ENCODE results near the gene INPP5F. TPM values are rescaled to one million over a fixed set of nuclear protein-coding genes. Genes with fewer than 3 reads are reported as not detected.
A peak's percentile ranks its signal among the peaks of the same experiment; 100 is the strongest.

Gene INPP5F
- total and polyA plus RNA-seq, 2 of the 13 experiments (the other 11 are each of a cell fraction or from before 2014, with no cell fraction given), result 12.5 to 15.7 TPM

GRCh38 chr10:119776536-119776935 is 50.7 kb downstream of the INPP5F start:
- intact Hi-C loops (cut with micrococcal nuclease; ENCODE audit: unreplicated experiment) (no loop called here), in situ Hi-C loops (cut with HindIII; ENCODE audit: extremely low pct_ligation_motif_present, low pct_unique_long_range_greater_than_20kb) (no loop called here)
- ChIA-PET POLR2A (no interaction called here), CTCF (ENCODE audit: low intra/inter-chr PET ratio, low total read pairs) (no interaction called here)
- 98% methylated on average over 1 of the region's 1 CpG for WGBS (ENCODE audit: low lambda C conversion rate)
- Histone ChIP-seq H3K9me3 (ENCODE audit: low read length) (no peaks in the 10 kb centered on the region), H3K79me2 (ENCODE audit: insufficient read depth, low read length) (peaks cover 6% of the 10 kb centered on the region), H4K20me1 (ENCODE audit: insufficient read depth, low read length) (no peaks in the 10 kb centered on the region), H3K4me1 (ENCODE audit: insufficient read depth, low read length) (no peaks in the 10 kb centered on the region), H3K27ac (ENCODE audit: extremely low read length, insufficient read depth, low read length) (no peak overlapping the region), H2AFZ (ENCODE audit: low read length) (no peak overlapping the region), H3K4me2 (ENCODE audit: low read depth, low read length) (no peak overlapping the region), H3K9ac (ENCODE audit: insufficient read depth, low read depth, low read length) (no peak overlapping the region), H3K4me3 (replicated peaks in 1 of 3; ENCODE audit: insufficient read depth in 1 of 3, low read depth in 2 of 3, low read length in 3 of 3) (no peak overlapping the region), H3K27me3 (ENCODE audit: control insufficient read depth in 1 of 2, insufficient read depth in 2 of 2, low read length in 2 of 2) (no peaks in the 10 kb centered on the region), H3K36me3 (replicated peaks in 1 of 2; ENCODE audit: control insufficient read depth in 1 of 2, insufficient read depth in 2 of 2, low read length in 2 of 2) (no peaks in the 10 kb centered on the region)
- no peak for FAIRE-seq
- no peak for TF ChIP-seq FOXK1 (CRISPR knock-in tag; IDR thresholded peaks at IDR 0.05; ENCODE audit: borderline replicate concordance, low read depth)
- TF ChIP-seq ATF7 (IDR thresholded peaks at IDR 0.05), result no peak
- TF ChIP-seq ATF7 (CRISPR knock-in tag; IDR thresholded peaks at IDR 0.05), result no peak
- no peak for TF ChIP-seq ATF1 (CRISPR knock-in tag; IDR thresholded peaks at IDR 0.05)
- TF ChIP-seq ZNF546 (CRISPR knock-in tag; conservative IDR thresholded peaks at IDR 0.05), result no peak
- TF ChIP-seq ZNF770 (CRISPR knock-in tag; IDR thresholded peaks at IDR 0.05), result peak; percentile 88
- TF ChIP-seq ESRRA (CRISPR knock-in tag; IDR thresholded peaks at IDR 0.05; ENCODE audit: low read depth), result no peak
- ATAC-seq, result no peak
- DNase-seq (ENCODE audit: low spot score), result peak; percentile 10
- no TSS peak for BruUV-seq (replicated peaks)

GRCh38 chr10:119777686-119778085 is 51.8 kb downstream of the INPP5F start:
- no peaks in the 10 kb centered on the region for H4K20me1 ChIP-seq (ENCODE audit: insufficient read depth, low read length)
- no peak overlapping the region for H2AFZ ChIP-seq (ENCODE audit: low read length)
- no peak for ATAC-seq
- H3K9ac ChIP-seq (ENCODE audit: insufficient read depth, low read depth, low read length), result no peak overlapping the region
- no peaks in the 10 kb centered on the region for H3K9me3 ChIP-seq (ENCODE audit: low read length)
- WGBS (ENCODE audit: low lambda C conversion rate), result 98% methylated on average over 3 of the region's 3 CpGs
- H3K36me3 ChIP-seq (replicated peaks in 1 of 2; ENCODE audit: control insufficient read depth in 1 of 2, insufficient read depth in 2 of 2, low read length in 2 of 2), result no peaks in the 10 kb centered on the region
- POLR2A ChIA-PET, result no interaction called here
- H3K4me1 ChIP-seq (ENCODE audit: insufficient read depth, low read length), result no peaks in the 10 kb centered on the region
- no peak for FAIRE-seq
- CTCF ChIA-PET (ENCODE audit: low intra/inter-chr PET ratio, low total read pairs), result no interaction called here
- H3K4me2 ChIP-seq (ENCODE audit: low read depth, low read length), result no peak overlapping the region
- in situ Hi-C loops (cut with HindIII; ENCODE audit: extremely low pct_ligation_motif_present, low pct_unique_long_range_greater_than_20kb), result no loop called here
- H3K27me3 ChIP-seq (ENCODE audit: control insufficient read depth in 1 of 2, insufficient read depth in 2 of 2, low read length in 2 of 2), result no peaks in the 10 kb centered on the region
- peaks cover 6% of the 10 kb centered on the region for H3K79me2 ChIP-seq (ENCODE audit: insufficient read depth, low read length)
- no TSS peak for BruUV-seq (replicated peaks)
- no peak overlapping the region for H3K4me3 ChIP-seq (replicated peaks in 1 of 3; ENCODE audit: insufficient read depth in 1 of 3, low read depth in 2 of 3, low read length in 3 of 3)
- intact Hi-C loops (cut with micrococcal nuclease; ENCODE audit: unreplicated experiment), result no loop called here
- H3K27ac ChIP-seq (ENCODE audit: extremely low read length, insufficient read depth, low read length), result no peak overlapping the region
- no peak for DNase-seq (ENCODE audit: low spot score)
- no peak for TF ChIP-seq ZNF777 (CRISPR knock-in tag; IDR thresholded peaks at IDR 0.05)
- no peak for TF ChIP-seq FOXM1 (CRISPR knock-in tag; IDR thresholded peaks at IDR 0.05)
- no peak for TF ChIP-seq ZNF773 (CRISPR knock-in tag; IDR thresholded peaks at IDR 0.05; ENCODE audit: borderline replicate concordance)
- TF ChIP-seq TAF1 (CRISPR knock-in tag; IDR thresholded peaks at IDR 0.05), result no peak
- no peak for TF ChIP-seq ETV6 (CRISPR knock-in tag; conservative IDR thresholded peaks at IDR 0.05)
- no peak for TF ChIP-seq USF2 (IDR thresholded peaks at IDR 0.05; ENCODE audit: low read depth, low read length)
- no peak for TF ChIP-seq USF2 (CRISPR knock-in tag; IDR thresholded peaks at IDR 0.05; ENCODE audit: borderline replicate concordance)
- TF ChIP-seq ZNF547 (CRISPR knock-in tag; IDR thresholded peaks at IDR 0.05), result no peak
